ENCODE data around the gene CHAT. TPM values are rescaled to one million over a fixed set of nuclear protein-coding genes. Genes with fewer than 3 reads are reported as not detected.

Gene CHAT
- total RNA-seq, 1 experiment from 2014 or later = 0.18 TPM

GRCh38 chr10:49662169-49662830, 48.5 kb downstream of the CHAT start:
- Mint-ChIP-seq H3K4me1 (ENCODE audit: low read depth, unreplicated experiment) (no peaks in the 10 kb centered on the region), H3K36me3 (ENCODE audit: insufficient read depth, unreplicated experiment) (no peaks in the 10 kb centered on the region), H3K9me3 (ENCODE audit: unreplicated experiment) (peaks cover 19% of the 10 kb centered on the region), H3K27me3 (ENCODE audit: insufficient read depth, unreplicated experiment) (peaks cover 2% of the 10 kb centered on the region), H3K27ac (ENCODE audit: unreplicated experiment) (no peak overlapping the region), H3K4me3 (ENCODE audit: unreplicated experiment) (no peak overlapping the region)
- DNase-seq = no peak
- intact Hi-C loops (cut with micrococcal nuclease; ENCODE audit: unreplicated experiment) = no loop called here
- no TSS peak for BruUV-seq (replicated peaks)
- no peak for TF ChIP-seq CTCF (IDR thresholded peaks at IDR 0.05; ENCODE audit: insufficient read depth in 1 of 2, low read depth in 1 of 2, low read length in 1 of 2, severe bottlenecking in 1 of 2, unreplicated experiment in 1 of 2)
- H3K4me3 ChIP-seq (ENCODE audit: low read depth, low read length) = no peak overlapping the region
- H3K4me1 ChIP-seq = no peaks in the 10 kb centered on the region
- CTCF ChIA-PET = no interaction called here
- H3K27me3 ChIP-seq (replicated peaks; ENCODE audit: control insufficient read depth, insufficient read depth, low read length) = no peaks in the 10 kb centered on the region
- POLR2A ChIA-PET = no interaction called here
- H3K9me3 ChIP-seq = peaks cover 18% of the 10 kb centered on the region; the same call in 1 of the 2 replicates
- H3K36me3 ChIP-seq (ENCODE audit: control insufficient read depth, insufficient read depth, low read length) = no peaks in the 10 kb centered on the region

- Mint-ChIP-seq H3K36me3 (ENCODE audit: insufficient read depth, unreplicated experiment) (no peaks in the 10 kb centered on the region), H3K27ac (ENCODE audit: unreplicated experiment) (no peak overlapping the region), H3K9me3 (ENCODE audit: unreplicated experiment) (peaks cover 18% of the 10 kb centered on the region), H3K27me3 (ENCODE audit: insufficient read depth, unreplicated experiment) (peaks cover 9% of the 10 kb centered on the region), H3K4me1 (ENCODE audit: low read depth, unreplicated experiment) (no peaks in the 10 kb centered on the region), H3K4me3 (ENCODE audit: unreplicated experiment) (no peak overlapping the region)
- Histone ChIP-seq H3K4me1 (no peaks in the 10 kb centered on the region), H3K27me3 (replicated peaks; ENCODE audit: control insufficient read depth, insufficient read depth, low read length) (no peaks in the 10 kb centered on the region), H3K36me3 (ENCODE audit: control insufficient read depth, insufficient read depth, low read length) (no peaks in the 10 kb centered on the region), H3K9me3 (peaks cover 8% of the 10 kb centered on the region; the same call in 1 of the 2 replicates), H3K4me3 (ENCODE audit: low read depth, low read length) (no peak overlapping the region)
- CTCF ChIA-PET = no interaction called here
- no TSS peak for BruUV-seq (replicated peaks)
- no peak for TF ChIP-seq CTCF (IDR thresholded peaks at IDR 0.05; ENCODE audit: insufficient read depth in 1 of 2, low read depth in 1 of 2, low read length in 1 of 2, severe bottlenecking in 1 of 2, unreplicated experiment in 1 of 2)
- intact Hi-C loops (cut with micrococcal nuclease; ENCODE audit: unreplicated experiment) = no loop called here
- POLR2A ChIA-PET = no interaction called here
- DNase-seq = no peak
Measured at GRCh38 chr10:49663596-49663995, 49.8 kb downstream of the CHAT start.

- BruUV-seq (replicated peaks) = no TSS peak
- no peaks in the 10 kb centered on the region for H3K36me3 Mint-ChIP-seq (ENCODE audit: insufficient read depth, unreplicated experiment)
- intact Hi-C loops (cut with micrococcal nuclease; ENCODE audit: unreplicated experiment) = no loop called here
- TF ChIP-seq CTCF (IDR thresholded peaks at IDR 0.05; ENCODE audit: insufficient read depth in 1 of 2, low read depth in 1 of 2, low read length in 1 of 2, severe bottlenecking in 1 of 2, unreplicated experiment in 1 of 2) = no peak
- H3K4me3 Mint-ChIP-seq (ENCODE audit: unreplicated experiment) = no peak overlapping the region
- DNase-seq = no peak
- peaks cover 4% of the 10 kb centered on the region; the same call in 1 of the 2 replicates for H3K9me3 ChIP-seq
- peaks cover 11% of the 10 kb centered on the region for H3K27me3 Mint-ChIP-seq (ENCODE audit: insufficient read depth, unreplicated experiment)
- CTCF ChIA-PET = no interaction called here
- POLR2A ChIA-PET = no interaction called here
- no peak overlapping the region for H3K4me3 ChIP-seq (ENCODE audit: low read depth, low read length)
- no peaks in the 10 kb centered on the region for H3K36me3 ChIP-seq (ENCODE audit: control insufficient read depth, insufficient read depth, low read length)
- H3K4me1 Mint-ChIP-seq (ENCODE audit: low read depth, unreplicated experiment) = no peaks in the 10 kb centered on the region
- H3K27ac Mint-ChIP-seq (ENCODE audit: unreplicated experiment) = no peak overlapping the region
- peaks cover 11% of the 10 kb centered on the region for H3K9me3 Mint-ChIP-seq (ENCODE audit: unreplicated experiment)
- H3K4me1 ChIP-seq = no peaks in the 10 kb centered on the region
- no peaks in the 10 kb centered on the region for H3K27me3 ChIP-seq (replicated peaks; ENCODE audit: control insufficient read depth, insufficient read depth, low read length)
Measured at GRCh38 chr10:49664006-49664841, 50.4 kb downstream of the CHAT start.

Data from Caco-2 (cell line).